NCI-H69 (cell line): ENCODE data around the gene PEAK1.

ENCODE experiments used
- DNase-seq: peaks from one replicate; lab custom pipeline; 2025; lab: John Stamatoyannopoulos, UW

PEAK1 gene

DNA sequence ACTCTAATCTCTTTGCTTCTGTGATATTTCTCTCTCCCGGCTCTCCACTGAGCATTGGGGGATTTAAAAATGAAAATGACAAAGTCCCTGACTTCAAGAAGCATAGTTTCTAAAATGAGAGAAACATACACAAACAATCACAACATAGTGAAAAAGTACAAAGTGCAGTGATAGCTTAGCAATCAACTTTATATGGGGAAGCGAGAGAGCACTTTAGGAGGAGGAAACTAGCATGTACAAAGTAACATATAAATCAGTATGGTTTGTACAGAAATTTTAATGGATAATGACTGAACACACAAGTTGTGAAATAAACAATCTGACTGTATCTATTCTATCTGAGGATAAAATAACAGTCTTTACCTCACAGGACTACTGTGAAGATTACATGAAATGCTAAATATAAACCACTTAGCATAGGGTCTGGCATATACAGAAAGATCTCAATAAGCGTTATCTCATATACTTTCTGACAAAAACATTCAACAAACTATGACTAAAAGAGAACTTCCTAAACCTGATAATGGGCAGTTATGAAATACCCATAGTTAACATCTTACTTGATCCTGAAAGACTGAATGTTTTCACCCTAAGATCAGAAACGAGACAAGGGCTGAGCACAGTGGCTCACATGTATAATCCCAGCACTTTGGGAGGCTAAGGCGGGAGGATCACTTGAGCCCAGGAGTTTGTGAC is 61.2 kb downstream of the PEAK1 start:
- no peak for DNase-seq

DNA sequence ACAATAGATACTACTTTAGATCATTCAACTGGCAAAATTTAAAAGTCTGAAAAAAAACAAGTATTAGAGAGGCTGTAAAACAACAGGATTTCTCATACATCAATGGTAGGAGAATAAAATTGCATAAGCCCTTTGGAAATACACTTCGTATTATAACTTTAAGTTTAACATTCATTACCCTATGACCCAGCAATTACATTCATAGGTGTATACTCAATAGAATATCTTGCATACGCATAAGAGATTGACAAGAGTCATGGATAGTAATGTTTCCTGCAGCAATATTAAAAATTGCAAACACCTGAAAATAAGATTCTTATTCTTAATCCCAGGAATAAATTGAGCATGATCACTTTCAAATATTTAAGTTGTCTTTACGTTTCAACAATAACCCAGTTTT is 63.6 kb downstream of the PEAK1 start:
- no peak for DNase-seq

DNA sequence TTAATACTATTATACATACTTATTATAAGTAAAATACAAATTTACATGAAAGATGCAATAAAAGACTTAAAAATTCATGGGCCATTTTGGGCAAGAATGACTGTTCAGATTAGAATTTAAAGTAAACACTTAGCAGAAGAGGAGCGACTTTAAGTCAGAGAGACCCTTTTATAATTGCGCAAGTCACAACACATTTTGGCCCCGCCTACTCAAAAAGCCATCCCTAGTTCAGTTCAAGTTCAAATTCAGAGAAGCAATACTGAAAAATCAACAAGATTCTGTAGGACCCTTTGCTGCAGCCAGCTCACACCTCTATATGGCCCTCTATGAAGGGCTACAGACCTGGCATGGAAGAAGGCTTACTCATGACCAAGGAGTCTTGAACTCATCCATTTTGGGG is 64.6 kb downstream of the PEAK1 start:
- DNase-seq = no peak

DNA sequence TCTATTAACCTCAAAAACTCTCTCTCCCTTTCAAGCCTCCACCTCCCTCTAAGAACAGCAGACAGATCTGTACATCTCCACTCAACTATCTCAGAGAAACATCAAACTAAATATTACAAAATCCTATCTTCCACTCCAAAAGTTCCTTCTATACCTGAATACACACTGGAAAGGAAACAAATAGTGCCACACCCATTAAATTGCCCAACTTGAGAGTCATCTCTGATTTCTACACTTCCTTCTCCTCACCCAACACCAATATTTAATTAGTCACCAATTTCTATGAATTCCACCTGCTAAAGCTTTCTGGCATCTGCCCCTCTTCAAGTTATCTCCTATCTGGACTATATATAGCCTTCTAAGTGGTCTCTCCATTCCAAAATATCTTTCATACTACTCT is 65.8 kb downstream of the PEAK1 start:
- DNase-seq = peak; percentile 2

DNA sequence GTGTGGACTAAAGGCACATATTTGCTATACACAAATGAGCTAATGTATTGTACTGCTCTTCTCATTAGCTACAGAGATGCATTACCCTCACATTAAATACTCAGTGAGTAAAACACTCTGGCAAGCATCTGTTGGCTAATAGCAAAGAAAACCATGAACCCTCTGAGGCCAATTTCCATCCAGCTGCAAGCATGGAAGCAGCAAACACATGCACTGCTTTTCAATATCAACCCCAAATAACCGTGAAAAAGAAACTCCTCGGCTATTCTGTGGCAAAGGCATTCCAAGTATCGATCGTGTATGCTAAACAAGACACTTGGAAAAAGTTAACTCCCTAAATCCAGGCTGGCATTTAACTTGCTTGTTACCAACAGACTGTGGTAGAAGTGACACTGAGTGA is 67.0 kb downstream of the PEAK1 start:
- DNase-seq = peak; percentile 32

DNA sequence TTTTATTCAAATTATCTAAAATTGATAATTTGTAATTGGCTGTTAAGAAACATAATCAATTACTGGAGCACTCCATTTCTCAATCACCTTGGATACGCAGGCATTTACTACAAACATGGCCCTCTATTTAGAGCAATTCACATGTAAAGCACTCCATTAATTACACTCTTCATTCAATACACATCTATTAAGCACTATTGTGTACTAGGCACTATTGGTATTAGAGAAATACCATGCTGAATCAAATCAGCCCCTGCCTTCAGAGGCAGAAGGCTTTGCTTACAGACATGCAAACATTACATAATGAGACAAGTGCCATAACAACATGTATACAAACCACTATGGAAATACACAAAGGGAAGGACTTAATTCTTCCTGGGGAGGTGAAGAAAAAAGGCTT is 69.1 kb downstream of the PEAK1 start:
- no peak for DNase-seq

DNA sequence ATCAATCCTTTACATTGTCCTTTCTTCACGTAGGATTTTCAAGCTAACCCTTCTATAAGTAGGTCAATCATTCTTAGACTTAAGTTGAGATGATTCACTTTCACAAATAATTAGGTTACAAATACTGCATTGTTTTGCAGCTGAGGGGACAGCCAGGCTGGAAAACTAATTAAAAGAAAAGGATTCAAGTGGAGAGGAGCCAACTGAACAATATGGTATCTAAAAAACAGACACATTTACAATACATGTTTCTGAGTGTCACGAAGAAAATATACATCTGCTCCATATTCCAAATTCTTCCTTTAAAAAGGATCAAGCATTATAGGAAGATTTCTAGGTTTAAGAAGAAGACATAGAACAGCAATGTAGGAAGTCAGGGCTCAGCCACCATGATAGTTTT is 70.2 kb downstream of the PEAK1 start:
- DNase-seq = no peak

DNA sequence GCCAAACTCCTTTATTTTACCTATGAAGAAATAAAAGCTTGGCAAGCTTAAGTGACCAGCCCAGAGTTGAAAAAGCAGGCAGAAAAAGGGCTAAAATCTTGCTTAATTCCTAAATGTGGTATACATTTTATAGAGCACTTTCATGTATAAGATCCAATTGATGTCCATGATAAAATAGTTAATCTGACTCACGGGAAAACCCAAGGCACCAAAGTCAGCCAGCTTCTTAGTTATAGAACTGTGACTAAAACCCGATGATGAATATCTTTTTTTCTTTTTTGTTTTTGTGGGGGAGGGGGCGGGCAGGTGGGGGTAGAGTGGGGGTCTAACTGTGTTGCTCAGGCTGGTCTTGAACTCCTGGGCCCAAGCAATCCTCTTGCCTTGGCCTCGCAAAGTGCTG is 71.4 kb downstream of the PEAK1 start:
- no peak for DNase-seq

DNA sequence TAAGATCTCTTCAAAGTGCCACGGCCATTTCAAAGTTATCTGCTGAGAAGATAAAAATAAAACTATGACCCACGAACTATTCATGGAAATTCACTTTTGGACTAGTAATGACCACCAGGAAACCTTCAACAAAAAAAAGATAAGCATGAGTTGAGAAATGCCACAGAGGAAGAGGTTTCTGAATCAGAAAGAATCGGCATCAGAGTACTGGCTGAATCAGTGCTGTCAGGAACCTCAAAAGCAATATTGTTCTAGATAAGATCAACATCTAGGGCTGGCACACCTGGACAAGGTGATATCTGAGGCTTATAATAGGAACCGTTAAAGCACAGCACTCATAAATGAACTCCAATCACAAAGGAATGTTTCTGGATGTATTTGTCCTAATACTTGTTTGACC is 72.7 kb downstream of the PEAK1 start:
- DNase-seq = peak; percentile 18

DNA sequence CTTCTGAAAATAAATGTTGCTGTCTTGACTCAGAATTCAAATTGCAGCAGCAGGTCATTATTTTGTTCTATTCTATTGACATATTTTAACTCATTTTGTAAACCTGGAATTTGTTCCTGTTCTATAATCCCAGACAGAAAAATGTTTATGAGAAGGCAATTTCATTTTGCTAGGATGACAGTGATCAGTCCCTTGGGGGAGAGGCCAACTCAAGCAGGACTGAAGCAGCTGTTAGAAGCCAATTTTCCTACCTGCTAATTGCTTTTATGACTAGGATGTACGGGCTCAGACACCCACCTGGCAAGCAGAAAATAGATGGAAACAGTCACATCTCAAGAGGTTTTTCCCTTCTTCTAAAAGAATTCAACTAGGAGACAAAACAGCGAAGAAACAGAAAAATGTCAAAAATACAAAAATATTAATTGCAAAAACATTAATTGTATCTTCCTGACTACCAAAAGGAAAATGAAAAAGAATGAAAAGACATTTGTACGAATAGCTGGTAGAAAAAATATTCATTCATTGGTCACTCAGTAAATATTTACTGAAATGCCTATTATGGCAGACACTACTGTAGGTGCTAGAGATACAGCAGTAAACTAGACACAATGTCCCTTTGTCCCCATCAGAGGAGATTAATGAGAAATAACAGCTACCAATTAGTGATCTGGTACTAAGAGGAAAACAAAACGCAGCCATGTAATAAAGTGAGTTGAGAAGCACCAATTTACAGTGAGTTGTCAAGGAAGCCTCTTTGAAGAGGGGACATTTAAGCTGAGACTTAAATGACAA is 73.5 kb downstream of the PEAK1 start:
- peak; percentile 88 for DNase-seq

DNA sequence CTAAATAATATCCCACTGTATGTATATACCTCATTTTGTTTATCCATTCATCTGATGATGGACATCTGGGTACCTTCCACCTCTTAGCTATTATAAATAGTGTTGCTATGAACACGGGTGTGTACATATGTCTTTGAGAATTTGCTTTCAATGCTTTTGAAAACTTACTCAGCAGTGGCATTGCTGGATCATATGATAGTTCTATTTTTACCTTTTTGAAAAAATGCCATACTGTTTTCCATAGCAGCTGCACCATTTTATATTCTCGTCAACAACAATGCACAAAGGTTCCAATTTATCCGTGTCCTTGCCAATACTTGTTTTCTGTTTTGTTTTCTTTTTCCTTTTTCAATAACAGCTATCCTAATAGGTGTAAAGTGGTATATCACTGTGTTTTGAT is 77.1 kb downstream of the PEAK1 start:
- no peak for DNase-seq

DNA sequence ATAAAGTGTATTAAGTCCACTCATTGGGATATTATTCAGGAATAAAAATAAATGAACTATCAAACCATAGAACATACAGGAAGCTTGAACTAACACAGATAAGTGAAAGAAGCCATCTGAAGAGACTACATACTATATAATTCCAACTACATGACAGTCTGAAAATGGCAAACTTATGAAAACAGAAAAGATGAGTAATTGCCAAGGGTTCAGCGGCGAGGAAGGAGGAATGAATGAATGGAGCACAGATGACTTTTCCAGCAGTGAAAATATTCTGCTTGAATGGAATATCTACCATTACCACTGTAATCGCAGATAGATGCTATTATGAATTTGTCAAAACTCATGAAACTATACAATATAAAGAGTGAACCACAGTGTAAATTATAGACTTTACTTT is 79.7 kb downstream of the PEAK1 start:
- no peak for DNase-seq

DNA sequence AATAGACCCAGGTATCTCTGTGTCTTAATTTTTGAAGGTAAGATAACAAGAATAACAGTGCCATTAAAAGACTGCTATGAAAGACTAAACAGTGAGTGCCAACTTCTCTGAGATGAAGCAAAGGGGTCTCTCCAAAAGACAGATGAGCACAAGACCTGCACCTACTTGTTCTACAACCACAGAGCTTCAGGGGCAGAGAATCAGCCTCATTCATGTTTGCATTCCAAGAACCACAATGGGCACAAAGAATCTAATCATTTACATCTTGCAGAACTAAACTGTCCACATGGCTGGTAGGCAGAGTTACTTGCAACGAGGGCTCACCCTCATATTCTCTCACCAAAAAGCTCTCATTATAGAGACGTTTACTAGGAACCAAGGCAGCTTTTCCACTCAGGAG is 83.9 kb downstream of the PEAK1 start:
- no peak for DNase-seq

DNA sequence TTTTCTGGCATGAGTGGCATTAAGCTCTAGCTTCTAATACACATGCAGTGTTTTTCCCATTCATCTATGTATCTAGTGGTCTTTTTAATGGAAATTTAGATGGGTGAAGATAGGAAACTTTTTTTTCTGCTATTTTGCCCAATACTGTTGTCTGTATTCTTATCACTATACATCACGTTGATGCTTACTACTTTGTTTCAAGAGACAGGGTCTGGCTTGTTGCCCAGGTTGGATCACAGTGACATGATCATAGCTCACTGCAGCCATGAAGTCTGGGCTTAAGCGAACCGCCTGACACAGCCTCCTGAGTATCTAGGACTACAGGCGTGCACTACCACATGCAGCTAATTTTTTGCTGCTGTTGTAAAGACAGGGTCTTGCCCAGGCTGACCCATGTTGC is 84.6 kb downstream of the PEAK1 start:
- no peak for DNase-seq

DNA sequence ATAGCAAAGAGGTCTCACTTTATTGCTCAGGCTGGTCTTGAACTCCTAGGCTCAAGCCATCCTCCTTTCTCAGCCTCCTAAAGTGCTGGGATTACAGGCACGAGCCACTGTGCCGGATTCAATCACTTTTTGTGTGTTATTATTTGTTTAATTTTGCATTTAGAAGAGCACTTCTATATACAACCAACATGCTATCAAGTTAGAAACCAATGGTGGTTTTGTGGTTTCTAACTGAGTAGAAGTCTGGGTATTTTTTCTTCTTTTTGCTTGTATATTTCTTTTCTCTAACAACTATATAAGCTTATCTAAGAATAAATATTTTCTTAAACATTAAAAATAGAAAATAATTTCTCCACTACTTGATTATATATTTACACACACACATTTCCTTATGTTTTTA is 86.7 kb downstream of the PEAK1 start:
- DNase-seq = no peak

DNA sequence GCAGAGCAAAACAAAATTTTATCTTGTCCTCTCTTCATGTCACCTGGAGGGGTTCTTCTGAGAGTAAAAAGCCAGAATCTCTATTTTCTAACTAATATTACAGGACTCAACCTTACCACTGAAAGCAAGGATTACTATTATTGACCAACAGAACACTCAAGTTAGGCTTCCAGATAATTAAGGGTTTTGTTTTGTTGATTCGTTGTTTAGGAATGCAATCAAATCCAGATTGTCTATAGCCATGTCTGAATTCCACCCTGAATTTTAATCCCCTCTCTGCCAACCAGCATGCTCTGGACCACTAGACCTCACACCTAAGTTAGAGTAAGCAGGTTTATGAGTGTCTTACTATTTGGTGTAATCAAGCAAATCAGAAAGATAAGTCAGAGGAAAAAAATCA is 90.7 kb downstream of the PEAK1 start:
- no peak for DNase-seq

DNA sequence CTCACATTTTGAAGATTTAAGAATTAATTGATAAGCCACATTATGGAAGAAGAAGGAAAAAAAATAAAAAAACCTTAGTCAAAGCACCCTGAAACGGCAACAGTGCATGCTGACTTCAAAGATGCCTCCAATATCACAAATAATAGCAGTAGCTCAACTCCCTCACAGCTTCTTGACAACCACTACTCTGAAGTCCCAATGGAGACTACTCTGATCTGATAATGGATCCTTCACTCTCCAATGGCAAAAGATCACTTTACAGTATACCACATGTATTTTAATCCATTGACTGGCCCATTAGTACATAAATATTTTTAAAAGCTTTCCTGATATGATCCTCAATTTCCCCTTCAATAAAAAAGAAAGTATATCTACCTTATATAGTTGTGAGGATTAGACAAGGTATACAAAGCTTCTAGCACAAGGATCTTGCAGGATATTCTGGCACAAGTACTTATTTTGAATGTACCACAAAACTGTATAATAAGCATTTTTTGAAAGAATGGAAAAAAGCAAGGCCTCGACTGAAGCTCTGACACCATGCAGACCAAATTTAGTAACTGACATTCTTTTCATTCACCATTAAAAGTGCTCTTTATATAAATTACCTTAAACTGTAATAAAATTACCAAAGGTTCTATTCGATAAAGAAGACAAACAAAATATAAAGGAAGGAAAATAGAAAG is 91.9 kb downstream of the PEAK1 start:
- DNase-seq = no peak

DNA sequence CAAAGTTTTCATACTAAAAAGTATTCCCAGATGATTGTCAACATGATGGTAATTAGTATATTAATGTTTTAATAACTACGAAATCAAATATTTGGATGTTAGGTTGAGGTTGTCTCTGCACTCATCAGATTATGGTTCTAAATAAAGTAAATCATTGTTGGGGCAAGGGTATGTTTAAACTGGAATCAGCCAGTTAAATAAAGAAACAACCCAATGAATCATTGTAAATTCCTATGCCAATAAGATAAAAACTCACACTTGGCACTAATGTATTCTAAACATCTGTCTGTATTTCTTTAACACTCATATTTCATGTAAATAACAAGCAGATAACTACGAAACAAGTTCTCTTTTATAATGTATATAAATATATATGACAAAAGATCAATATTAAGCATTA is 92.7 kb downstream of the PEAK1 start:
- DNase-seq = no peak

DNA sequence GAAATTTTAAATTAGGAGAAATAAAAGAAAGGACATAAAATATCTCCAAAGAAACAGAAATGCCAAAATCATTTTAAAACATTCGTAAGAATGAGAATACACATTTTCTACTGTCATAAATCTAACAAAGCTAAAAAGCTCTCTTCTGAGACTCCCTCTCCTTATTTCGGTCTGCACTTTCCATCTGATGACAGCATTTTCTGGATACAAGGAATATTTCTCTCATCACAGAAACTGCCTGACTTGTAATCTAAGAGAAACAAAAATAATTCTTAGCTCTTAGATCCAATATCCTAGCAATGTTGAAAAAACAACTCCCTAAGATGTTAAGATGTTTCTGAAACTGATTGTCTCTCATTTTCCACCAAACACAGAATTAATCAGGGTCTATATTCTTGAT is 93.5 kb downstream of the PEAK1 start:
- no peak for DNase-seq

DNA sequence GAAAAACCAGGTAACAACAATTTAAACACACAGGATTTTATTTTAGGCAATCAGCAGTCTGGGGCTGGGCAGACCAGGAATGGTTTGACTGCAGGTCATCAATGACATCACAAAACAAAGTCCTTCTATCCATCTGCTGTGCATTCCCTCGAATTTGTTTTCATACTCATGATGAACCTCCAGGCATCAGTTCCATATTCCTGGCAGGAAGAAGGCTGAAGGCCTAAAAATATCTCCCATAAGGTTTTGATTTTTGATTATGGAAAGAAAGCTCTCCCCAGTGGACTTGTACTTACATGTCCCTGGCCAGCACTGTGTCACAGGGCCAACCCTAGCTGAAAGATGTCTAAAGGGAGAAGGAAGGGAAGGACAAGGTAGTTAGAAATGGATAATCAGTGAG is 107.4 kb downstream of the PEAK1 start:
- no peak for DNase-seq

DNA sequence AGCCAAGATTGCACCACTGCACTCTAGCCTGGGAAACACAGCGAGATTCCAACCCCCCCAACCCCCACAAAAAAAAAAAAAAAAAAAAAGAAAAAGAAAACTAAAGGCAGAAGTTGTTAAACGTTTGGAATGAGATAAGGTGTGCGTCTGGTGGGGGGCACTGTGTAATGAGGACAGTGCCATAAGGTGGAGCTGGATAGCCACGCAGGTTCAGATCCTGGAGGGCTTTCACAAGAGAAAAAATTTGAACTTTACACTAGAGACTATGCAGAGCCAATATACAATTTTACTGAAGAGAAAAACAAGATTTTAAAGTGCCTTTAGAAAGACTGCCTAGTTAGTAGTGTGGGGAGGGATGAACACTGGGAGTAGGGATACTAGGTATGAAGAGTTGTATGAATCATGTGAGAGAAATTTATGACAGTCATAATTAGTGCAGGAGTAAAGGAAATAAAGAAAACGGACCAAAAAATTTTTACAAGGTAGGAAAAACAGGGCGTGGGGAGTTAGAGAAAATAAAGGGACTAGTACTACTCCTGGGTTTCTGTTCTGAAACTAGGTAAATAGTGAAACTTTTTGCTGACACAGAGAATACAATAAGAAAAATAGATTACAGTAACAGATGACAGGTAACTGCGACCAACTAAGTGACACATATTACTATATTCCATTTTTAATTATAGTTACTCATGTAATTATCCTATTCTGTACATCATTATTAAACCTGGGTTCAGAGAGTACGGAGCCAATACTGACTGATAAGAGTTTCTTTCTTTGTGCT is 108.1 kb downstream of the PEAK1 start:
- DNase-seq = no peak

DNA sequence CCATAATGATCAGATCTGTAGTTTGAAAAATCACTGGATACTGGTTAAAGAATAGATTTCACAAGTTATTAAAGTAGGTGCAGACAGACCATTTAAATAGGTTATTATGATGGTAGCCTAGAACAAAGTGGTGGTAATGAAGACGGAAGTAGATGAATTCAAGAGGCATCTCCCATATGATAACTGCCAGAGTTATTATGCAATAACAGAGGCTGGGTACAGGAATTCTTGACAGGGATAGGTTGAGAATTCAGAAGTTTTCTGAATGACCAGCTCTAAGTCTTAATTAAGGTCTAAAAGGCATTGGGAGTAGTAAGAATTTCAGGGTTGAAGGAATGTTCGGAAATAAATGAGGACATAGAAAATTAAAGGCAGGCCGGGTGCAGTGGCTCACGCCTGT is 108.9 kb downstream of the PEAK1 start:
- no peak for DNase-seq

DNA sequence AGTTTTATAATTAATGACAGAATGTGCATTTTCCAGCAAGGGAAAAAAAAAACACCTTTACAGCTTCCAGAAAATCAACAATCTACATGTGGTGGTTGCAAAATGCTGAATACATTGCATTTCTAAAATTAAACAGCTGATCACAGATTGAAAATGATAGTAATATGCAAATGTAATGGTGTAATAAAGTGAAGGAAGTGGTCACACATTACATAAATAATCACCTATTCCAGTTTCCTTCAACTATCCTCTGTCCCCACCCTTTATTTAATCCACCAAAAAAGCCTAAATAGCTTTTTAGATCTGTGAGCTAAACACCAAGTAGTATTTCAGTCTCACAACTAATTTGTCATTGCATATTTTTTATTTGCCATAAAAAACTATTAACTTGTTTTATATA is 110.5 kb downstream of the PEAK1 start:
- no peak for DNase-seq
